Loucy (cell line): ENCODE results near the gene MAN1A2.

Experiments
- H2AFZ ChIP-seq: fragments of 200-600 bp; sonication (generic); 2 replicates; pipeline ENCODE4 v1.6.0; 2016; ENCODE audit warnings: antibody characterized with exemption, mild to moderate bottlenecking, low read length, moderate library complexity
- H3F3A ChIP-seq: fragments of 200-600 bp; 2 replicates; pipeline ENCODE4 v1.6.0; 2016; ENCODE audit warnings: antibody characterized with exemption, low read depth, mild to moderate bottlenecking
- H3K27me3 ChIP-seq: fragments of 200-600 bp; sonication (generic); 2 replicates; pipeline ENCODE4 v1.6.1; 2014; ENCODE audit warnings: low read length, mild to moderate bottlenecking; ENCODE audit not compliant: insufficient read depth, poor library complexity, severe bottlenecking
- H3K36me3 ChIP-seq: fragments of 200-600 bp; sonication (generic); 2 replicates; pipeline ENCODE4 v1.6.1; 2016; ENCODE audit warnings: low read length; ENCODE audit not compliant: insufficient read depth
- H3K4me1 ChIP-seq: fragments of 200-600 bp; sonication (generic); 2 replicates; pipeline ENCODE4 v1.5.1; 2014; ENCODE audit warnings: low read length, mild to moderate bottlenecking; ENCODE audit not compliant: insufficient read depth, poor library complexity, severe bottlenecking
- H3K4me2 ChIP-seq: fragments of 200-600 bp; sonication (generic); 2 replicates; pipeline ENCODE4 v1.6.0; 2014; ENCODE audit warnings: antibody characterized with exemption, low read length, low read depth, mild to moderate bottlenecking; ENCODE audit not compliant: poor library complexity, severe bottlenecking
- H3K4me3 ChIP-seq: fragments of 200-600 bp; sonication (generic); 2 replicates; pipeline ENCODE4 v1.5.1; 2014; ENCODE audit warnings: low read length, mild to moderate bottlenecking, mixed read lengths; ENCODE audit not compliant: poor library complexity, severe bottlenecking
- H3K79me2 ChIP-seq: fragments of 200-600 bp; sonication (generic); 2 replicates; pipeline ENCODE4 v1.6.1; 2014; ENCODE audit warnings: low read length; ENCODE audit not compliant: insufficient read depth
- H3K9ac ChIP-seq: fragments of 200-600 bp; sonication (generic); 2 replicates; pipeline ENCODE4 v1.6.0; 2014; ENCODE audit warnings: mild to moderate bottlenecking, low read depth, low read length, moderate library complexity; ENCODE audit not compliant: poor library complexity, severe bottlenecking
- H3K9me2 ChIP-seq: fragments of 200-600 bp; sonication (generic); replicated peaks from 2 replicates; pipeline ENCODE4 v1.6.1; 2016; ENCODE audit warnings: low read depth, low read length, mixed read lengths
- H3K9me3 ChIP-seq: fragments of 200-600 bp; sonication (generic); 2 replicates; pipeline ENCODE4 v1.6.1; 2014; ENCODE audit warnings: mild to moderate bottlenecking, antibody characterized with exemption, low read length, low read depth; ENCODE audit not compliant: insufficient read depth
- H4K20me1 ChIP-seq: fragments of 200-600 bp; sonication (generic); 2 replicates; pipeline ENCODE4 v1.6.0; 2014; ENCODE audit warnings: antibody characterized with exemption, low read length, mild to moderate bottlenecking; ENCODE audit not compliant: insufficient read depth, poor library complexity, severe bottlenecking
- EZH2phosphoT487 ChIP-seq: fragments of 200-600 bp; IDR thresholded peaks from 2 replicates; pipeline ENCODE4 v1.6.1; 2018; ENCODE audit warnings: antibody characterized with exemption, mild to moderate bottlenecking, moderate library complexity, borderline replicate concordance
- TF ChIP-seq, protein P1 (sequence below): fragments of 200-600 bp; sonication (generic); conservative IDR thresholded peaks from 2 replicates; pipeline ENCODE4 v1.5.1; 2014; ENCODE audit warnings: mild to moderate bottlenecking, antibody characterized with exemption, low read length

Gene MAN1A2

DNA sequence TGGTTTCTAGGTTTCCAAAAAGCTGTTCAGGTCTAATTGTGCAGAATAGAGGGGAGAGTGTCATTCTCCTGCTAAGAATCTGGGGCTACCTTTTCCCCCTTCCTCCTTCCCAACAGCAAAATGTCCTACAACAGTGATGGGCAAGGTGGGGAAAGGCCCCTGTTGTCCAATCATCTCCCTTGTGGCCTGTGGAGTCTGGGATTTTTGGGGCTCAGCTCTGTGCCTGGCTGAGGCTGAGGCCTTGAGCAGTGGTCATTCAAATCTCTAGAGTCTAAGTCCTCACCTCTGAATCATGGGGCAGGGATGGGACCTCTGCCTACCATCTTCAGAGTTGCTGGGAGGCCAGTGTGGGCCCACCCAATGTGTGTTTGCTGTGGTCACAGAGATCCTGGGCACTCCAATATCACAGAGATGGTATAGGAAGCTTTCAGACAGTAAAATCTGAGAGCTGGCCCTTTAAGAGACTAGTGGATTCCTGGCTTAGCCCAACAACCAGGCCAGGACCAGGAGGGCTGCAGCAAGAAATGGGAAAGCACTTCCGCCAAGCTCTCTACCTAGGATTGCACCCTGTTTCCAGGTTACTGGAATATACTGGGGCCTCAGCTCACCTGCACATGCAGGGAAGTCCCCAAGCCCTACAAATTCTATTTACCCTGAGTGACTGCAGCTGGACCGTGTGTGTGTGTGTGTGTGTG, 210.1 kb downstream of the MAN1A2 start:
- Histone ChIP-seq H3K9me2 (no peaks in the 10 kb centered on the region), H4K20me1 (no peaks in the 10 kb centered on the region), H3K4me3 (no peak overlapping the region), H3K79me2 (no peaks in the 10 kb centered on the region), H3F3A (no peaks in the 10 kb centered on the region), H2AFZ (no peak overlapping the region), H3K4me2 (no peak overlapping the region), H3K9ac (no peak overlapping the region), H3K27me3 (no peaks in the 10 kb centered on the region), H3K4me1 (peaks cover 5% of the 10 kb centered on the region), H3K36me3 (no peaks in the 10 kb centered on the region), H3K9me3 (no peaks in the 10 kb centered on the region)
- TF ChIP-seq, protein P1, sequence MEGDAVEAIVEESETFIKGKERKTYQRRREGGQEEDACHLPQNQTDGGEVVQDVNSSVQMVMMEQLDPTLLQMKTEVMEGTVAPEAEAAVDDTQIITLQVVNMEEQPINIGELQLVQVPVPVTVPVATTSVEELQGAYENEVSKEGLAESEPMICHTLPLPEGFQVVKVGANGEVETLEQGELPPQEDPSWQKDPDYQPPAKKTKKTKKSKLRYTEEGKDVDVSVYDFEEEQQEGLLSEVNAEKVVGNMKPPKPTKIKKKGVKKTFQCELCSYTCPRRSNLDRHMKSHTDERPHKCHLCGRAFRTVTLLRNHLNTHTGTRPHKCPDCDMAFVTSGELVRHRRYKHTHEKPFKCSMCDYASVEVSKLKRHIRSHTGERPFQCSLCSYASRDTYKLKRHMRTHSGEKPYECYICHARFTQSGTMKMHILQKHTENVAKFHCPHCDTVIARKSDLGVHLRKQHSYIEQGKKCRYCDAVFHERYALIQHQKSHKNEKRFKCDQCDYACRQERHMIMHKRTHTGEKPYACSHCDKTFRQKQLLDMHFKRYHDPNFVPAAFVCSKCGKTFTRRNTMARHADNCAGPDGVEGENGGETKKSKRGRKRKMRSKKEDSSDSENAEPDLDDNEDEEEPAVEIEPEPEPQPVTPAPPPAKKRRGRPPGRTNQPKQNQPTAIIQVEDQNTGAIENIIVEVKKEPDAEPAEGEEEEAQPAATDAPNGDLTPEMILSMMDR = no peak
- no peak for TF ChIP-seq EZH2phosphoT487

DNA sequence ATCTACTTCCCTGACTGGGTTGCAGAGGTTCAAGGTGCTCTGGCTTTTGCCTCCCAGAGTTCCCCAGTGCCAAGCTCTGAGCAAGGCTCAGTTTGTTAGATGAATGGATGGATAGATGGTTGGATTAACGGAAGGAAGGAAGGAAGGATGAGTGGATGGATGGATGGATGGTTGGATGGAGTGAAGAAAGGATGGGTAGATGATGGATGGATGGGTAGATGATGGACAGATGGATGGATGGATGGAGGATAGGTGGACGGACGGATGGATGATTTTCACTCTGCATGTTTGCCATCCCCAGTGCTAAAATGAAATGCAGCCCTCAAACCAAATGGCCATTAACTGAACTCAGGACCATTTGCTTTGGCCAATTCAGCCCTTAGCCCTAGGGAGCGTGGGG, 211.2 kb downstream of the MAN1A2 start:
- no peak overlapping the region for H3K4me3 ChIP-seq
- TF ChIP-seq, protein P1 = no peak
- no peak for TF ChIP-seq EZH2phosphoT487
- H3K27me3 ChIP-seq = no peaks in the 10 kb centered on the region

More for the DNA sequence above, 211.2 kb downstream of the MAN1A2 start:
- no peak overlapping the region for H3K9ac ChIP-seq
- no peaks in the 10 kb centered on the region for H3K36me3 ChIP-seq
- no peaks in the 10 kb centered on the region for H3K4me1 ChIP-seq
- H3K4me2 ChIP-seq = no peak overlapping the region
- no peaks in the 10 kb centered on the region for H3K79me2 ChIP-seq
- H3K9me3 ChIP-seq = no peaks in the 10 kb centered on the region
- H2AFZ ChIP-seq = no peak overlapping the region
- H3K9me2 ChIP-seq = no peaks in the 10 kb centered on the region
- H4K20me1 ChIP-seq = no peaks in the 10 kb centered on the region
- no peaks in the 10 kb centered on the region for H3F3A ChIP-seq
